Osteocyte (in vitro differentiated cells): Measurements from ENCODE around the gene ZNF865. TPM values are rescaled to one million over a fixed set of nuclear protein-coding genes. Genes with fewer than 3 reads are reported as not detected.

Source experiments
- DNase-seq: peaks from one replicate; pipeline ENCODE4 v3.0.0; 2021; ENCODE audit warnings: mixed read lengths; ENCODE audit not compliant: unreplicated experiment; ENCODE audit errors: extremely low spot score
- H3K27ac Mint-ChIP-seq: one replicate; pipeline ENCODE4 v1.8.0; 2021; ENCODE audit warnings: mild to moderate bottlenecking, mixed read lengths; ENCODE audit not compliant: unreplicated experiment
- H3K27me3 Mint-ChIP-seq: one replicate; pipeline ENCODE4 v1.8.0; 2021; ENCODE audit warnings: mixed read lengths; ENCODE audit not compliant: unreplicated experiment
- H3K36me3 Mint-ChIP-seq: one replicate; pipeline ENCODE4 v1.8.0; 2021; ENCODE audit warnings: mixed read lengths; ENCODE audit not compliant: unreplicated experiment
- H3K4me1 Mint-ChIP-seq: one replicate; pipeline ENCODE4 v1.8.0; 2021; ENCODE audit warnings: mixed read lengths; ENCODE audit not compliant: unreplicated experiment
- H3K4me3 Mint-ChIP-seq: one replicate; pipeline ENCODE4 v1.8.0; 2021; ENCODE audit warnings: mild to moderate bottlenecking, moderate library complexity, mixed read lengths; ENCODE audit not compliant: unreplicated experiment
- H3K9me3 Mint-ChIP-seq: one replicate; pipeline ENCODE4 v1.8.0; 2021; ENCODE audit warnings: mixed read lengths; ENCODE audit not compliant: unreplicated experiment
- total RNA-seq: library from RNA; stranded (reverse); gene quantifications from 2 replicates; pipeline ENCODE4 v1.2.1, GENCODE V29; 2021
- TF ChIP-seq, protein P1 (sequence below): fragments of 200-600 bp; sonication (generic); IDR thresholded peaks from 2 replicates; pipeline ENCODE4 v1.5.0; 2021; ENCODE audit warnings: antibody characterized with exemption, mild to moderate bottlenecking, moderate library complexity

Gene ZNF865
- total RNA-seq, 1 donor from 2014 or later, result 19.2 TPM

DNA sequence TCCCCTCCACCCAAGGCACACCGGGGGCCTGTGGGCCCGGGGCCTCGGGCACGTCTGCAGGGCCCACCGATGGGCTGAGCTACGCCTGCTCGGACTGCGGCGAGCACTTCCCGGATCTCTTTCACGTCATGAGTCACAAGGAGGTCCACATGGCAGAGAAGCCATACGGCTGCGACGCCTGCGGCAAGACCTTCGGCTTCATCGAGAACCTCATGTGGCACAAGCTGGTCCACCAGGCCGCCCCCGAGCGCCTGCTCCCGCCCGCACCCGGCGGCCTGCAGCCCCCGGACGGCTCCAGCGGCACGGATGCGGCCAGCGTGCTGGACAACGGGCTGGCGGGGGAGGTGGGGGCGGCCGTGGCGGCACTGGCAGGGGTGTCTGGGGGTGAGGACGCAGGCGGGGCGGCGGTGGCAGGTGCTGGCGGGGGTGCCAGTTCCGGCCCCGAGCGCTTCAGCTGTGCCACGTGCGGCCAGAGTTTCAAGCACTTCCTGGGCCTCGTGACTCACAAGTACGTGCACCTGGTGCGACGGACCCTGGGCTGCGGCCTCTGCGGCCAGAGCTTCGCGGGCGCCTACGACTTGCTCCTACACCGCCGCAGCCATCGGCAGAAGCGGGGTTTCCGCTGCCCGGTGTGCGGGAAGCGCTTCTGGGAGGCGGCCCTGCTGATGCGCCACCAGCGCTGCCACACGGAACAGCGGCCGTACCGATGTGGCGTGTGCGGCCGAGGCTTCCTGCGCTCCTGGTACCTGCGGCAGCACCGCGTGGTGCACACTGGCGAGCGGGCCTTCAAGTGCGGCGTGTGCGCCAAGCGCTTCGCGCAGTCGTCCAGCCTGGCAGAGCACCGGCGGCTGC lies 10.3 kb downstream of the ZNF865 start:
- H3K27me3 Mint-ChIP-seq, result no peaks in the 10 kb centered on the region
- H3K4me1 Mint-ChIP-seq, result no peaks in the 10 kb centered on the region
- TF ChIP-seq, protein P1, sequence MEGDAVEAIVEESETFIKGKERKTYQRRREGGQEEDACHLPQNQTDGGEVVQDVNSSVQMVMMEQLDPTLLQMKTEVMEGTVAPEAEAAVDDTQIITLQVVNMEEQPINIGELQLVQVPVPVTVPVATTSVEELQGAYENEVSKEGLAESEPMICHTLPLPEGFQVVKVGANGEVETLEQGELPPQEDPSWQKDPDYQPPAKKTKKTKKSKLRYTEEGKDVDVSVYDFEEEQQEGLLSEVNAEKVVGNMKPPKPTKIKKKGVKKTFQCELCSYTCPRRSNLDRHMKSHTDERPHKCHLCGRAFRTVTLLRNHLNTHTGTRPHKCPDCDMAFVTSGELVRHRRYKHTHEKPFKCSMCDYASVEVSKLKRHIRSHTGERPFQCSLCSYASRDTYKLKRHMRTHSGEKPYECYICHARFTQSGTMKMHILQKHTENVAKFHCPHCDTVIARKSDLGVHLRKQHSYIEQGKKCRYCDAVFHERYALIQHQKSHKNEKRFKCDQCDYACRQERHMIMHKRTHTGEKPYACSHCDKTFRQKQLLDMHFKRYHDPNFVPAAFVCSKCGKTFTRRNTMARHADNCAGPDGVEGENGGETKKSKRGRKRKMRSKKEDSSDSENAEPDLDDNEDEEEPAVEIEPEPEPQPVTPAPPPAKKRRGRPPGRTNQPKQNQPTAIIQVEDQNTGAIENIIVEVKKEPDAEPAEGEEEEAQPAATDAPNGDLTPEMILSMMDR, result no peak
- H3K36me3 Mint-ChIP-seq, result peaks cover 9% of the 10 kb centered on the region
- no peaks in the 10 kb centered on the region for H3K9me3 Mint-ChIP-seq
- no peak overlapping the region for H3K27ac Mint-ChIP-seq
- DNase-seq, result no peak
- no peak overlapping the region for H3K4me3 Mint-ChIP-seq

DNA sequence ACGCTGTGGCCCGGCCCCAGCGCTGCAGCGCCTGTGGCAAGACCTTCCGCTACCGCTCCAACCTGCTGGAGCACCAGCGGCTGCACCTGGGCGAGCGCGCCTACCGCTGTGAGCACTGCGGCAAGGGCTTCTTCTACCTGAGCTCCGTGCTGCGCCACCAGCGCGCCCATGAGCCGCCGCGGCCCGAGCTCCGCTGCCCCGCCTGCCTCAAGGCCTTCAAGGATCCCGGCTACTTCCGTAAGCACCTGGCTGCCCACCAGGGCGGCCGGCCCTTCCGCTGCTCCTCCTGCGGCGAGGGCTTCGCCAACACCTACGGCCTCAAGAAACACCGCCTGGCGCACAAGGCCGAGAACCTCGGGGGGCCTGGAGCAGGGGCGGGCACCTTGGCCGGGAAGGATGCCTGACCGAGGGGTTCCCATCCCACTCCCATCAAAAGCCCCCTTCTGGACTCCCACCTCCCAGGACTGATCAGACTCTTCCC lies 11.0 kb downstream of the ZNF865 start:
- Mint-ChIP-seq H3K4me1 (no peaks in the 10 kb centered on the region), H3K27me3 (no peaks in the 10 kb centered on the region), H3K4me3 (no peak overlapping the region), H3K9me3 (no peaks in the 10 kb centered on the region), H3K27ac (no peak overlapping the region), H3K36me3 (peaks cover 9% of the 10 kb centered on the region)
- TF ChIP-seq, protein P1, result no peak
- no peak for DNase-seq

DNA sequence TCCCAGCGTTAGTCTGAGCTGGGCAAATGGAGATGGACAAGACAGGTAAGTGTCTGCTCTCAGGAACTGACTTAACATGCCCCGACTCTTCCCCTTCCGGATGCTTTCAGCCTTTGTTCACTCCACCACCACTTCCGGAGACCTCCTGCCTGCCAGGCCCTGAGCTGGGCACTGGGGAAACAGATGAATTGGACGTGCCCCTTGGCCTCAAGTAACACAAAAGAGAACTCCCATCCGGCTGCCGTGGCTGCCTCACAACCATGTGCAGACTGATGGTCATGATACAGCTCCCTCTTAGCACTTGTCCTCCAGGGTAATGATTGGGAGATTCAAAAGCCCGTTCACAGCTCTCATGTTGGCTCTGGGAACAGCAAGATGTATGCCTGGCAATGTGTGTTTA lies 12.0 kb downstream of the ZNF865 start:
- Mint-ChIP-seq H3K27me3 (no peaks in the 10 kb centered on the region), H3K36me3 (peaks cover 9% of the 10 kb centered on the region), H3K27ac (no peak overlapping the region), H3K4me1 (no peaks in the 10 kb centered on the region), H3K4me3 (no peak overlapping the region), H3K9me3 (no peaks in the 10 kb centered on the region)
- TF ChIP-seq, protein P1, result no peak
- DNase-seq, result no peak

DNA sequence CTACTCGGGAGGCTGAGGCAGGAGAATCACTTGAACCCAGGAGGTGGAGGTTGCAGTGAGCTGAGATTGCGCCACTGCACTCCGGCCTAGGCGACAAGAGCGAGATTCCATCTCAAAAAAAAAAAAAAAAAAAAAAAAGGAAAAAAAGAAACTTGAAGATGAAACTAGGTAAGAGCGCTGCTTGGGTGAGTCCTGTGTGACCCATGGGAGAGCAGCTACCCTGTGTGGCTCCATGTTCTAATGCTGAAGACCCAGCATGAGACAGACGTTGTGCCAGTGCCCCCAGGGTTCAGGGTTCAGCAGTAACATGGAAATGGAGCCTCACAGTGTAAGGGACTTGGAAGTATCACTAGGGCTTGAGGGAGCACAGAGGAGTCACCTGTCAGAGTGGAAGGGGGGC lies 13.0 kb downstream of the ZNF865 start:
- DNase-seq, result no peak
- no peaks in the 10 kb centered on the region for H3K27me3 Mint-ChIP-seq
- no peak overlapping the region for H3K4me3 Mint-ChIP-seq

DNA sequence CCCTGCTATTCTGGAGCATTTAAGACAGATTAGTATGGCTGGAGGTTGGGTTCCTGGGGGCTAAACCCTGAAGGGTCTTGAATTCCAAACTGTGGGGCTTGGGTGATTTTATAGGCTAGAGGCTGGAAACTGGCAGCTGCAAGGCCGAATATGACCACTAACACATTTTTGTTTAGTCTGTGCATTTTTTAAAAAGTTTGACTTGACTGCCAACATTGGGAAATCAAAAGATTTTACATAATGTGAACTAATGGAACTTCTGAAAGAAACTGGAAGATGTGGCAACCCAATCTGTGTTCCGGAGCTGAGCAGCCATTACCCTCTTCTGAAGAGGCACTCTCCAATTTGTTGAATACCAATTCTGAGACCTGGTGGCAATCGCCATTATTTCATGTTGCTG lies 13.8 kb downstream of the ZNF865 start:
- DNase-seq, result no peak
- no peaks in the 10 kb centered on the region for H3K27me3 Mint-ChIP-seq
- H3K9me3 Mint-ChIP-seq, result no peaks in the 10 kb centered on the region
- TF ChIP-seq, protein P1, result no peak
- no peak overlapping the region for H3K27ac Mint-ChIP-seq
- H3K36me3 Mint-ChIP-seq, result peaks cover 10% of the 10 kb centered on the region
- H3K4me3 Mint-ChIP-seq, result no peak overlapping the region
- H3K4me1 Mint-ChIP-seq, result peaks cover 10% of the 10 kb centered on the region

More for the DNA sequence above, 13.0 kb downstream of the ZNF865 start:
- H3K4me1 Mint-ChIP-seq, result peaks cover 3% of the 10 kb centered on the region
- H3K36me3 Mint-ChIP-seq, result peaks cover 10% of the 10 kb centered on the region
- H3K27ac Mint-ChIP-seq, result no peak overlapping the region
- H3K9me3 Mint-ChIP-seq, result no peaks in the 10 kb centered on the region
- TF ChIP-seq, protein P1, result no peak
